Ovary (tissue), 9 donors: ENCODE measurements around the gene SELENOM. TPM values are rescaled to one million over a fixed set of nuclear protein-coding genes. Genes with fewer than 3 reads are reported as not detected.

Experiments used
- DNase-seq, 5 donors: peaks; one replicate each; pipeline ENCODE4 v3.0.0-alpha.2; 2019 to 2020
- H3K27ac ChIP-seq, 2 donors: fragments of 200-600 bp; one replicate each; pipeline versions ENCODE4 v1.5.1 to v1.8.0; 2019 to 2022
- H3K27me3 ChIP-seq: fragments of 200-600 bp; one replicate; pipeline ENCODE4 v1.8.0; 2022
- H3K36me3 ChIP-seq: fragments of 200-600 bp; sonication (generic); one replicate; pipeline ENCODE4 v1.5.1; 2019
- H3K4me1 ChIP-seq: one replicate; pipeline ENCODE4 v1.8.1; 2013; ENCODE audit warnings: mild to moderate bottlenecking, moderate library complexity; ENCODE audit not compliant: insufficient read depth
- H3K4me3 ChIP-seq: fragments of 200-600 bp; sonication (generic); one replicate; pipeline ENCODE4 v1.5.1; 2017
- H3K9me3 ChIP-seq, 2 donors: fragments of 200-600 bp in 1 of 2; sonication (generic) in 1 of 2; one replicate each; pipeline versions ENCODE4 v1.5.1 to v1.8.1; 2013 to 2019; ENCODE audit warnings: mild to moderate bottlenecking in 1 of 2, moderate library complexity in 1 of 2
- CTCF ChIP-seq, 3 donors: fragments of 450-650 bp in 2 of 3; fragments of 200-600 bp in 1 of 3; IDR thresholded peaks; one replicate each; pipeline versions ENCODE4 v1.5.1 to v1.8.0; 2016 to 2022; ENCODE audit warnings: antibody characterized with exemption in 3 of 3, mild to moderate bottlenecking in 1 of 3
- EP300 ChIP-seq: sonication (generic); formaldehyde crosslinking; IDR thresholded peaks from one replicate; pipeline ENCODE4 v1.6.1; 2017; ENCODE audit warnings: antibody characterized with exemption
- POLR2A ChIP-seq: fragments of 450-650 bp; IDR thresholded peaks from one replicate; pipeline ENCODE4 v1.6.1; 2017; ENCODE audit warnings: antibody characterized with exemption, mild to moderate bottlenecking, moderate library complexity
- WGBS, 3 donors: extraction: QIAGEN DNeasy Blood & Tissue Kit in 1 of 3; methylation state at CpG; one replicate each; pipeline versions ENCODE4 v1.1.5 to v1.1.7; 2013 to 2017; 5-methylcytosine and 5-hydroxymethylcytosine counted together
- intact Hi-C, 4 donors: fragments of 100-400 bp; cut with DNase I; formaldehyde crosslinking; loops; one replicate each; pipeline versions ENCODE4 v1.11.0 to v1.15.1; 2022 to 2023
- polyA plus RNA-seq, 2 donors: library from polyadenylated mRNA; stranded (reverse); fragments of 200-250 nt in 1 of 2; fragments of 350-450 nt in 1 of 2; fragmentation: Illumina TruSeq in 1 of 2; extraction: RNeasy Lipid Tissue Mini Kit (QIAGEN cat#74804) in 1 of 2; gene quantifications; one replicate each; pipeline ENCODE4 v1.2.3, GENCODE V29; 2013 to 2014
- total RNA-seq, 7 donors: library from RNA; depleted of rRNA in 2 of 7; stranded (reverse); fragments of >200 nt in 2 of 7; fragmentation: NEBNext Ultra II Directional in 3 of 7; extraction: Animal tissue kit (Norgen Biotek cat#: 25700) in 3 of 7; gene quantifications; one replicate each; pipeline versions ENCODE4 v1.1.0 to v1.2.4, GENCODE V29; 2016 to 2023
- donor health status: DM: no; HTN: no; CAD: no; lungs with moderate emphysema.
- donor health status: DM: no; HTN: no; CAD: no.
- donor health status: Bipolar disorder and iron deficiency.
- donor health status: DM: yes; HTN: yes; CAD: no.
- donor health status: DM: no; HTN: no; CAD: no.
- donor health status: DM: yes; HTN: yes; CAD: no.

Gene SELENOM
- total and polyA plus RNA-seq, 9 donors, result 25.7 to 678 (median 306) TPM

GRCh38 chr22:31144223-31144622 lies 36.9 kb upstream of the SELENOM start:
- H3K9me3 ChIP-seq, result no peaks in the 10 kb centered on the region
- H3K36me3 ChIP-seq, result no peaks in the 10 kb centered on the region
- H3K4me1 ChIP-seq, result no peaks in the 10 kb centered on the region
- H3K27me3 ChIP-seq, result no peaks in the 10 kb centered on the region
- TF ChIP-seq CTCF (IDR thresholded peaks at IDR 0.05) (no peak), EP300 (no peak), POLR2A (no peak)
- no peak for DNase-seq
- H3K27ac ChIP-seq, result no peak overlapping the region
- intact Hi-C loops, result loop anchor here in 2 of 4 donors (5.0 to 10.0 kb wide), 3 partner anchors 49 to 509 kb away; partner anchors contain the start of gene SLC35E4 (in 1 of the 2)
- H3K4me3 ChIP-seq, result no peak overlapping the region

DNA sequence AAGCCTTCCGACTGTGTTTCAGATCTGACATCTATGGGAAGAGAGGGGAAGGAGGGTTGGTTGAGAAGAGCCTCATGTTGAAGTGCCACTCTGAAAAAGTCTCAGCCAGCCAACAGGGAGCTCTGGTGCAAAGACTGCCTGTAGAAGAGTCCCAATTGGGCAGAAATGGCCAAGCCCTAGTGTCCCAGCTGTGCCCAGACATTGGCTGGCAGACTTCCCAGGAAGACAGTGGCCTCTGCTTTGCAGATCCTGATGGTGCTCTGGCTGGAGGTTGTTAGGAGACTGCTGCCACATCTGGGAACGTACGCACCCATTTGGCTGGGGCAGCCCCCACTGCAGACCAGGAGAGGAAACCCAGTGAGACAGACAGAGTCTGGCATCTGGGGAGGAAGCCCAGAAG lies 36.2 kb upstream of the SELENOM start:
- 54 to 71% (median 55%) methylated on average over 3 of the region's 3 CpGs for WGBS, 3 donors
- intact Hi-C loops, result loop anchor here in 2 of 4 donors (5.0 to 10.0 kb wide), 3 partner anchors 49 to 509 kb away; partner anchors contain the start of gene SLC35E4 (in 1 of the 2)
- DNase-seq, result no peak
- TF ChIP-seq POLR2A (no peak), EP300 (no peak), CTCF (IDR thresholded peaks at IDR 0.05) (no peak)
- Histone ChIP-seq H3K27me3 (no peaks in the 10 kb centered on the region), H3K9me3 (no peaks in the 10 kb centered on the region), H3K4me1 (no peaks in the 10 kb centered on the region), H3K36me3 (no peaks in the 10 kb centered on the region), H3K4me3 (no peak overlapping the region), H3K27ac (no peak overlapping the region)

DNA sequence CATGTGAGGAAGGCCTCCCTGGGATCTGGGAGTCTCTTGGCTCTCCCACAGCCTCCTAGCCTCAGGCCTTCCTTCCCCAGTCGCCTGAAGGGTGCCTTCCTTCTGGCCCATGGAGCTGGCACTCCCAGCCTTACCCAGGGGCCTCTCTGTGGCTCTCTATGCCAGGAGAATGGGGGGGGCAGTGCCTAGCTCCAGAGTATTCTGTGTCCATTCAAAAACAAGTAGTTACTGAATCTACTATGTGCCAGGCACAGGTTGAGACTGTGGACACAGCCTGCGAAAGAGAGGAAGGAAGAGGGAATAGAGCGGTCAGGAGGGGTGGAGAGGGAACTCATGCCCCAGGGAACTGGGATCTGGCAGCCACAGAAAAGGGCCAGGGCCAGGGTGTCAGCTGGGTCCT lies 35.7 kb upstream of the SELENOM start:
- DNase-seq, result peak in 1 of 5 donors; percentile 2
- 61 to 72% (median 70%) methylated on average over 3 of the region's 3 CpGs for WGBS, 3 donors
- H3K9me3 ChIP-seq, result no peaks in the 10 kb centered on the region
- H3K4me1 ChIP-seq, result no peaks in the 10 kb centered on the region
- no peaks in the 10 kb centered on the region for H3K36me3 ChIP-seq
- H3K4me3 ChIP-seq, result no peak overlapping the region
- no peak overlapping the region for H3K27ac ChIP-seq
- TF ChIP-seq CTCF (IDR thresholded peaks at IDR 0.05) (no peak), EP300 (no peak), POLR2A (no peak)
- no peaks in the 10 kb centered on the region for H3K27me3 ChIP-seq
- intact Hi-C loops, result loop anchor here in 2 of 4 donors (5.0 to 10.0 kb wide), 3 partner anchors 48 to 508 kb away; partner anchors contain the start of gene SLC35E4 (in 1 of the 2)

- Histone ChIP-seq H3K27me3 (no peaks in the 10 kb centered on the region), H3K36me3 (no peaks in the 10 kb centered on the region), H3K4me3 (no peak overlapping the region), H3K9me3 (no peaks in the 10 kb centered on the region), H3K4me1 (no peaks in the 10 kb centered on the region), H3K27ac (no peak overlapping the region)
- intact Hi-C loops, result loop anchor here in 2 of 4 donors (5.0 to 10.0 kb wide), 3 partner anchors 47 to 507 kb away; partner anchors contain the start of gene SLC35E4 (in 1 of the 2)
- DNase-seq, result no peak
- 80 to 84% (median 80%) methylated on average over 4 of the region's 4 CpGs for WGBS, 3 donors
- TF ChIP-seq EP300 (no peak), CTCF (IDR thresholded peaks at IDR 0.05) (no peak), POLR2A (no peak)
These were observed 34.9 kb upstream of the SELENOM start for GRCh38 chr22:31142285-31142684.
